ENCODE measurements around the gene EDEM3.
"Not testable (repeated sequence)": the region's sequence is repeated elsewhere in the genome, so short reads cannot be mapped to it uniquely, and the experiment has no call there.

Gene EDEM3

DNA sequence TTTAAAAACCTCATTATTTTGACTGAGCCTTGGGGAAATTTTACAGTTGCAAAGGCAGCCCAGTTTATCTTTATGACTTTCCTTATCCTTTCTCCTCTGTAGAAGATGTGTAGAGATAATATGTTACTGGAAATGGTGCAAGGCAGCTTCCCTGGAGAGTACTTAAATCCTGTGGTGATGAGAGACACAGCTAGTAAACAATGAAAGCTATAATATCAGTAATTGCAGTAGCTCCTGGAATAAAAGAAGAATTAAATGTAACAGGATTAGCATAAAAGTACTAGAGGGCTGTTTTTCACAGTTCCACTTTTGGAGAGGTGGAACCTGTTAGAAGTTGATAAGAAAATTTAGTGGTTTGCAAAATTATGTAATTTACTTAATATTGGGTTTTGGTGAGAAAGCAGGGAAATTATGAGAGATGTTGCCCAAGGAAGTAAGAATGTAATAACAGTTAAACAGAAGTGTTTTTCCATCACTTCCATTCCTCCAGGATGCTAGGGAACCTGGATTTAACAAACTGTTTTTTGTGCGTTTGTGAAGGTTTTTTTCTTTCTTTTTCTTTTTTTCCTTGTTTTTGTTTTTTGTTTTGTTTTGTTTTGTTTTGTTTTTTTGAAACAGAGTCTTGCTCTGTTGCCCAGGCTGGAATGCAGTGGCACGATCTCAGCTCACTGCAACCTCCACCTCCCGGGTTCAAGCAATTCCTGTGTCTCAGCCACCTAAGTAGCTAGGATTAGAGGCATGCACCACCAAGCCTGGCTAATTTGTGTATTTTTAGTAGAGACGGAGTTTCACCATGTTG, 15.7 kb upstream of the EDEM3 start:
- TF ChIP-seq CTBP1 (IDR thresholded peaks at IDR 0.05; ENCODE audit: borderline replicate concordance) (peak; percentile 80), NFRKB (IDR thresholded peaks at IDR 0.05) (no peak), LEF1 (IDR thresholded peaks at IDR 0.05; ENCODE audit: borderline replicate concordance) (no peak), FOXM1 (IDR thresholded peaks at IDR 0.05; ENCODE audit: borderline replicate concordance) (0 out of 2 replicates have a peak, but pooled peaks have one; percentile 9), HDGF (IDR thresholded peaks at IDR 0.05; ENCODE audit: borderline replicate concordance) (no peak), FOXK2 (IDR thresholded peaks at IDR 0.05) (no peak), BHLHE40 (IDR thresholded peaks at IDR 0.05; ENCODE audit: borderline replicate concordance) (no peak)
- CTCF ChIA-PET = no interaction called here
- POLR2A ChIA-PET = interaction anchor here (1.2 kb wide), 1 partner anchor 15 kb away, joined by 6 read pairs; the partner anchor contains the start of gene EDEM3
- no peak for DNase-seq (ENCODE audit: extremely low spot score)

DNA sequence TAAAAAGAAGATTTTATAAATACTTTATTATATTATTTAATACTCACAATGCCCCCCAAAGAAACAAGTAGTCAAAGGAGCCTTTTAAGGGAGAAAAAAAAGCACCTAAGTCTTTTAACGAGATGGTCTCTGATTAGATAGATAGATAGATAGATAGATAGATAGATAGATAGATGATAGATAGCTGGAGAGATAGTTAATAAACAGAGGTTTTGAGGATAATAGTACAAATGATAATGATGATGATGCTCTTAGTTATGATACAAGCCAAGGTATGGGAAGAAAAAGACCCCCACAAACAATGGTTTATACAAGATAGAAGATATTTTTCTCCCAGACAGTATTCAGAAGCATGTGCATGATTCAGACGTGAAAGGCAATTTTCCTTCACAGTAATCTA, 14.6 kb upstream of the EDEM3 start:
- TF ChIP-seq ARNT (IDR thresholded peaks at IDR 0.05) = no peak
- no peak for TF ChIP-seq SP1 (IDR thresholded peaks at IDR 0.05)
- TF ChIP-seq NFRKB (IDR thresholded peaks at IDR 0.05) = no peak
- TF ChIP-seq HDGF (IDR thresholded peaks at IDR 0.05; ENCODE audit: borderline replicate concordance) = no peak
- no peak for TF ChIP-seq FOXK2 (IDR thresholded peaks at IDR 0.05)
- POLR2A ChIA-PET = interaction anchor here (1.2 kb wide), 1 partner anchor 14 kb away, joined by 6 read pairs; the partner anchor contains the start of gene EDEM3
- CTCF ChIA-PET = no interaction called here

DNA sequence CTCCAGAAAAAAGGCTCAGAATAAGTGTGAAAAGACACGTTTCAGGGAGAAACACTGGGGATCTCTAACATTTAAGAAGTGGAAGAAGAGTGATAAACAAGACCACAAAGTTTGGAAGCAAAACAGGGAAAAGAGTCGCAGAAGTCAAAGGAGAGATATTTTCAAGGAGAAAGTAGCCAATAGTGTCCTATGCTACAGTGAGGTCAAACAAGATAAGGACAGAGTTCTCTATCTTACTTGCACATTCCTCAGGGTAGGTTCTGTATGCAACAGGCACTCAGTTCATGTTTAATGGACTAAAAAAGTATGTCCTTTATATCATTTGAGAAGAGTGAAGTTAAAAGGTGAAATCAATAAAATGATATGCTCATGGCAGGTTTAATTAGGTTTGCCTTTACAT, 13.8 kb upstream of the EDEM3 start:
- CTCF ChIA-PET = no interaction called here
- DNase-seq (ENCODE audit: extremely low spot score) = no peak
- TF ChIP-seq L3MBTL2 (conservative IDR thresholded peaks at IDR 0.05) (no peak), SUZ12 (IDR thresholded peaks at IDR 0.05) (no peak), CTBP1 (IDR thresholded peaks at IDR 0.05; ENCODE audit: borderline replicate concordance) (no peak), ARNT (IDR thresholded peaks at IDR 0.05) (no peak), TARDBP (IDR thresholded peaks at IDR 0.05) (no peak), FOXA1 (IDR thresholded peaks at IDR 0.05) (no peak), BHLHE40 (IDR thresholded peaks at IDR 0.05; ENCODE audit: borderline replicate concordance) (no peak), NFRKB (IDR thresholded peaks at IDR 0.05) (no peak), FOXM1 (IDR thresholded peaks at IDR 0.05; ENCODE audit: borderline replicate concordance) (no peak), ELF4 (IDR thresholded peaks at IDR 0.05) (no peak), HDGF (IDR thresholded peaks at IDR 0.05; ENCODE audit: borderline replicate concordance) (no peak), ZNF384 (IDR thresholded peaks at IDR 0.05) (no peak)
- TF ChIP-seq, protein P1, sequence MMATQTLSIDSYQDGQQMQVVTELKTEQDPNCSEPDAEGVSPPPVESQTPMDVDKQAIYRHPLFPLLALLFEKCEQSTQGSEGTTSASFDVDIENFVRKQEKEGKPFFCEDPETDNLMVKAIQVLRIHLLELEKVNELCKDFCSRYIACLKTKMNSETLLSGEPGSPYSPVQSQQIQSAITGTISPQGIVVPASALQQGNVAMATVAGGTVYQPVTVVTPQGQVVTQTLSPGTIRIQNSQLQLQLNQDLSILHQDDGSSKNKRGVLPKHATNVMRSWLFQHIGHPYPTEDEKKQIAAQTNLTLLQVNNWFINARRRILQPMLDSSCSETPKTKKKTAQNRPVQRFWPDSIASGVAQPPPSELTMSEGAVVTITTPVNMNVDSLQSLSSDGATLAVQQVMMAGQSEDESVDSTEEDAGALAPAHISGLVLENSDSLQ (IDR thresholded peaks at IDR 0.05) = no peak
- POLR2A ChIA-PET = no interaction called here

More for the DNA sequence above, 14.6 kb upstream of the EDEM3 start:
- no peak for DNase-seq (ENCODE audit: extremely low spot score)

DNA sequence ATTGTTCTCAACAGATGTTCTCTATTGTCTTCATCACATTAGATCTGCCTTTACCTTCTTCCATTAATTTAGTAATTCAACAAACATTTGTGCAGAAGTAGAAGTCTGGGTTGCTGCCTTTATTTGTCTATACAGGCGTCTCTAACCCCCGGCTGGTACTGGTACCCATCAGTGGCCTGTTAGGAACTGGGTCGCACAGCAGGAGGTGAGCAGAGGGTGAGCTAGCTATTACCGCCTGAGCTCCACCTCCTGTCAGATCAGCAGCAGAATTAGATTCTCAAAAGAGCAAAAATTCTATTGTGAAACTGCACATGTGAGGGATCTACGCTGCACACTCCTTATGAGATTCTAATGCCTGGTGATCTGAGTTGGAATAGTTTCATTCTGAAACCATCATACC, 12.9 kb upstream of the EDEM3 start:
- no peak for TF ChIP-seq FOXM1 (IDR thresholded peaks at IDR 0.05; ENCODE audit: borderline replicate concordance)
- no peak for TF ChIP-seq LEF1 (IDR thresholded peaks at IDR 0.05; ENCODE audit: borderline replicate concordance)
- TF ChIP-seq NFRKB (IDR thresholded peaks at IDR 0.05) = no peak
- TF ChIP-seq TARDBP (IDR thresholded peaks at IDR 0.05) = no peak
- TF ChIP-seq BHLHE40 (IDR thresholded peaks at IDR 0.05; ENCODE audit: borderline replicate concordance) = no peak
- TF ChIP-seq CTBP1 (IDR thresholded peaks at IDR 0.05; ENCODE audit: borderline replicate concordance) = no peak
- no peak for TF ChIP-seq FOXK2 (IDR thresholded peaks at IDR 0.05)
- TF ChIP-seq ELF4 (IDR thresholded peaks at IDR 0.05) = no peak
- no peak for TF ChIP-seq ARNT (IDR thresholded peaks at IDR 0.05)
- TF ChIP-seq SUZ12 (IDR thresholded peaks at IDR 0.05) = no peak
- TF ChIP-seq L3MBTL2 (conservative IDR thresholded peaks at IDR 0.05) = no peak
- TF ChIP-seq FOXA1 (IDR thresholded peaks at IDR 0.05) = no peak
- TF ChIP-seq HDGF (IDR thresholded peaks at IDR 0.05; ENCODE audit: borderline replicate concordance) = no peak
- TF ChIP-seq ZNF384 (IDR thresholded peaks at IDR 0.05) = no peak
- CTCF ChIA-PET = interaction anchor here (0.6 kb wide), 1 partner anchor 378 kb away, joined by 3 read pairs; no protein-coding TSS in a partner anchor
- POLR2A ChIA-PET = no interaction called here
- no peak for DNase-seq (ENCODE audit: extremely low spot score)

DNA sequence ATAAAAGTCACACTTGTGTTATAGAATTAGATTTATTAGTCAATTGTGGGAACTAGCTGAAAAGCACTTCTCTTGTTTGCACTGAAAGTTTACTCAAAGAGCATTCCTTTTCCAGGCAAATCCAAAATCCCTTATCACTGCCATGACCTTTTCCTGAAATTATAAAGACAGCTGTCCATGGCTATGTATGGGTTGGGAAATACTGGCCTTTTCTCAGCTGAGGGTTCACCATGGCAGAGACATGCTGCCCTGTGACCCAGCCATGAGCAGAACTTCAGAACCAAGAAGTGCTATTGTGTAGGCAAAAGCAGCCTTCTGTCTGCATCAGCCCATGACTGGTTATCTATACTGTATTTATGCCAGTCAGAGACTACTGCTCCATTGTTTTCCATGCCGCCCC, 9.8 kb upstream of the EDEM3 start:
- DNase-seq (ENCODE audit: extremely low spot score) = no peak
- CTCF ChIA-PET = no interaction called here
- POLR2A ChIA-PET = no interaction called here
- TF ChIP-seq TARDBP (IDR thresholded peaks at IDR 0.05) (no peak), FOXA1 (IDR thresholded peaks at IDR 0.05) (no peak), FOXM1 (IDR thresholded peaks at IDR 0.05; ENCODE audit: borderline replicate concordance) (no peak), ZNF384 (IDR thresholded peaks at IDR 0.05) (no peak), CTBP1 (IDR thresholded peaks at IDR 0.05; ENCODE audit: borderline replicate concordance) (no peak), NFRKB (IDR thresholded peaks at IDR 0.05) (no peak), HDGF (IDR thresholded peaks at IDR 0.05; ENCODE audit: borderline replicate concordance) (no peak), FOXK2 (IDR thresholded peaks at IDR 0.05) (no peak), BHLHE40 (IDR thresholded peaks at IDR 0.05; ENCODE audit: borderline replicate concordance) (no peak), SUZ12 (IDR thresholded peaks at IDR 0.05) (no peak), ELF4 (IDR thresholded peaks at IDR 0.05) (no peak), LEF1 (IDR thresholded peaks at IDR 0.05; ENCODE audit: borderline replicate concordance) (no peak), ARNT (IDR thresholded peaks at IDR 0.05) (no peak), L3MBTL2 (conservative IDR thresholded peaks at IDR 0.05) (no peak), SP1 (IDR thresholded peaks at IDR 0.05) (no peak)
- TF ChIP-seq, protein P1 (IDR thresholded peaks at IDR 0.05) = no peak

DNA sequence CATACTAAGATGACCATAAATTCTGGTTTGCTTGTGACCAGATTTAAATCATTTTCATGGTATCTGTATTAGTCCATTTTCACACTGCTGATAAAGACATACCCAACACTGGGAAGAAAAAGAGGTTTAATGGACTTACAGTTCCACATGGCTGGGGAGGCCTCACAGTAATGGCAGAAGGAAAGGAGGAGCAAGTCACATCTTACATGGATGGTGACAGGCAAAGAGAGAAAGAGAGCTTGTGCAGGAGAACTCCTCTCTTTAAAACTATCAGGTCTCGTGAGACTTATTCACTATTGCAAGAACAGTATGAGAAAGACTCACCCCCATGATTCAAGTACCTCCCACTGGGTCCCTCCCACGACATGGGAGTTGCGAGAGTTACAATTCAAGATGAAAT, 8.9 kb upstream of the EDEM3 start:
- DNase-seq (ENCODE audit: extremely low spot score); CTCF ChIA-PET; POLR2A ChIA-PET: not testable (repeated sequence)
